ENCODE data around the gene OR51B5. TPM values are rescaled to one million over a fixed set of nuclear protein-coding genes. Genes with fewer than 3 reads are reported as not detected.
"Not testable (repeated sequence)": the region's sequence is repeated elsewhere in the genome, so short reads cannot be mapped to it uniquely, and the experiment has no call there.

Gene OR51B5
- total RNA-seq, 1 experiment from 2014 or later: not detected

DNA sequence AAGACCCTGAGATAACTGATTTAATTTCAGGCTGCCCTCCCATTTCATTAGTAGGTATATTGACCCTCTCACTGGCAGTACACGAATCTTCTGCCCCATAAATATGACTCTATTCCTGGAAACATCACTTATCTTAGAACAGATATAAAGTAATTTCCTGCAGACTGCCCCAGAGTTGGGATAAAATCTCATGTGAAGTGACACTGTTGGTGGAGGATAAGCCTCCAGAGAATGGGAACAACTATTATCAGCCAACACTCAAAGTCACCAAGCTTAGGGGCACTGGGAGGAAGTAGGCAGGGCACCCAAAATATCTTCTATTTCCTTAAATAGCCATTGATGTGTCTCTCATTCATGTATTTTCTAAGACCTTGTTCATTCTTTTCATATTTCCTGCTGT lies 8.2 kb downstream of the OR51B5 start:
- no peaks in the 10 kb centered on the region for H3K9me3 ChIP-seq
- H3K4me3 ChIP-seq (ENCODE audit: low read depth, low read length): no peak overlapping the region
- POLR2A ChIA-PET: no interaction called here
- H3K36me3 ChIP-seq (ENCODE audit: control insufficient read depth, insufficient read depth, low read length): no peaks in the 10 kb centered on the region
- H3K36me3 Mint-ChIP-seq (ENCODE audit: insufficient read depth, unreplicated experiment): no peaks in the 10 kb centered on the region
- DNase-seq: no peak
- H3K27me3 ChIP-seq (replicated peaks; ENCODE audit: control insufficient read depth, insufficient read depth, low read length): no peaks in the 10 kb centered on the region
- H3K4me1 Mint-ChIP-seq (ENCODE audit: low read depth, unreplicated experiment): no peaks in the 10 kb centered on the region
- no peaks in the 10 kb centered on the region for H3K4me1 ChIP-seq
- H3K4me3 Mint-ChIP-seq (ENCODE audit: unreplicated experiment): no peak overlapping the region
- peaks cover 10% of the 10 kb centered on the region for H3K27me3 Mint-ChIP-seq (ENCODE audit: insufficient read depth, unreplicated experiment)
- no peak for TF ChIP-seq CTCF (IDR thresholded peaks at IDR 0.05; ENCODE audit: insufficient read depth in 1 of 2, low read depth in 1 of 2, low read length in 1 of 2, severe bottlenecking in 1 of 2, unreplicated experiment in 1 of 2)
- no TSS peak for BruUV-seq (replicated peaks)
- no peak overlapping the region for H3K27ac Mint-ChIP-seq (ENCODE audit: unreplicated experiment)
- CTCF ChIA-PET: no interaction called here
- intact Hi-C loops (cut with micrococcal nuclease; ENCODE audit: unreplicated experiment): no loop called here
- no peaks in the 10 kb centered on the region for H3K9me3 Mint-ChIP-seq (ENCODE audit: unreplicated experiment)

DNA sequence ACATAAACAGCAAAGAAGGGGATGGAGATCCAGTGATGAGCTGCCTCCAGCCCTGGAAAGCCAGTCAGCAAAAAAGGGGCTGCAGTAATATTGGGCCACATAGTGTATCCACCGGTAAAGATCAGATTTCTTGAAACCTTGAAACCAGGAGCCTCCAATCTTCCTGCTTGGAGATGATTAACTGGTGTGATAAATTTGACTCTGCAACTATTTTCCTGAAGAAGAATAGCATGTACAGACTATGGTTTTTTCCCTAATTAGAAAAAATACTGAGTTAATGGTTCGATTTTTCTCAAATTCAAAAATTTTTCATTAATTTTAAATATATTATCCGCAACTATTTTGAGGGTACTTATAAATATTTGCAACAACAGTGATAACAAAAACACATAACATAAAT lies 19.1 kb downstream of the OR51B5 start, which contains the start of gene OR51B2:
OR51B2 (minus strand) TSS at position 101 of the 400 bp plus-strand sequence; CDS start at position 101, 0 bp downstream.
- Histone ChIP-seq H3K4me3 (ENCODE audit: low read depth, low read length) (no peak within 1 kb of the TSS), H3K36me3 (ENCODE audit: control insufficient read depth, insufficient read depth, low read length) (no peaks in the 10 kb centered on the region), H3K27me3 (replicated peaks; ENCODE audit: control insufficient read depth, insufficient read depth, low read length) (no peaks in the 10 kb centered on the region), H3K9me3 (no peaks in the 10 kb centered on the region), H3K4me1 (no peaks in the 10 kb centered on the region)
- ChIA-PET POLR2A (no interaction called here), CTCF (no interaction called here)
- BruUV-seq (replicated peaks): no TSS peak
- H3K27ac Mint-ChIP-seq (ENCODE audit: unreplicated experiment): no peak within 1 kb of the TSS
- H3K4me1 Mint-ChIP-seq (ENCODE audit: low read depth, unreplicated experiment): no peaks in the 10 kb centered on the region
- H3K9me3 Mint-ChIP-seq (ENCODE audit: unreplicated experiment): no peaks in the 10 kb centered on the region
- intact Hi-C loops (cut with micrococcal nuclease; ENCODE audit: unreplicated experiment): no loop called here
- DNase-seq: no peak
- no peaks in the 10 kb centered on the region for H3K36me3 Mint-ChIP-seq (ENCODE audit: insufficient read depth, unreplicated experiment)
- peaks cover 15% of the 10 kb centered on the region for H3K27me3 Mint-ChIP-seq (ENCODE audit: insufficient read depth, unreplicated experiment)
- H3K4me3 Mint-ChIP-seq (ENCODE audit: unreplicated experiment): no peak within 1 kb of the TSS
- TF ChIP-seq CTCF (IDR thresholded peaks at IDR 0.05; ENCODE audit: insufficient read depth in 1 of 2, low read depth in 1 of 2, low read length in 1 of 2, severe bottlenecking in 1 of 2, unreplicated experiment in 1 of 2): no peak

DNA sequence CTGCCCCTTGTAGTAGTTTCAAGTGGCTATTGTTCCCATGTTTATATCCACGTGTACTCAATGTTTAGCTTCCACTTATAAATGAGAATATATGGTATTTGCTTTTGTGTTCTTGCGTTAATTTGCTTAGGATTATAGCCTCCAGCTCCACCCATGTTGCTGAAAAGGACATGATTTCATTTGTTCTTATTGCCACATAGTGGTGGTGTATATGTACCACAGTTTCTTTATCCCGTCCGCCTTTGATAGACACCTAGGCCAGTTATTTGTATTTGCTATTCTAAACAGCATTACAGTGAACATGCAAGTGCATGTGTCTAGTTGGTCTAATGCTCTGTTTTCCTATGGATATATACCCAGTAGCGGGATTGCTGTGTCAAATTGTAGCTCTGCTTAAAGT lies 26.0 kb downstream of the OR51B5 start:
- CTCF ChIA-PET: no interaction called here
- no TSS peak for BruUV-seq (replicated peaks)
- Mint-ChIP-seq H3K27me3 (ENCODE audit: insufficient read depth, unreplicated experiment) (peaks cover 13% of the 10 kb centered on the region), H3K27ac (ENCODE audit: unreplicated experiment) (no peak overlapping the region), H3K4me3 (ENCODE audit: unreplicated experiment) (no peak overlapping the region), H3K36me3 (ENCODE audit: insufficient read depth, unreplicated experiment) (no peaks in the 10 kb centered on the region), H3K9me3 (ENCODE audit: unreplicated experiment) (no peaks in the 10 kb centered on the region), H3K4me1 (ENCODE audit: low read depth, unreplicated experiment) (no peaks in the 10 kb centered on the region)
- H3K4me3 ChIP-seq (ENCODE audit: low read depth, low read length): no peak overlapping the region
- no peaks in the 10 kb centered on the region for H3K27me3 ChIP-seq (replicated peaks; ENCODE audit: control insufficient read depth, insufficient read depth, low read length)
- intact Hi-C loops (cut with micrococcal nuclease; ENCODE audit: unreplicated experiment): no loop called here
- no peaks in the 10 kb centered on the region for H3K36me3 ChIP-seq (ENCODE audit: control insufficient read depth, insufficient read depth, low read length)
- POLR2A ChIA-PET: no interaction called here
- DNase-seq: no peak
- H3K4me1 ChIP-seq: no peaks in the 10 kb centered on the region
- TF ChIP-seq CTCF (IDR thresholded peaks at IDR 0.05; ENCODE audit: insufficient read depth in 1 of 2, low read depth in 1 of 2, low read length in 1 of 2, severe bottlenecking in 1 of 2, unreplicated experiment in 1 of 2): no peak
- H3K9me3 ChIP-seq: 0 out of 2 replicates have a peak, but pooled peaks cover 3% of the 10 kb centered on the region

- CTCF ChIA-PET; H3K9me3 Mint-ChIP-seq (ENCODE audit: unreplicated experiment); H3K4me3 Mint-ChIP-seq (ENCODE audit: unreplicated experiment); POLR2A ChIA-PET; H3K36me3 ChIP-seq (ENCODE audit: control insufficient read depth, insufficient read depth, low read length); H3K4me3 ChIP-seq (ENCODE audit: low read depth, low read length); H3K9me3 ChIP-seq; BruUV-seq (replicated peaks); H3K27ac Mint-ChIP-seq (ENCODE audit: unreplicated experiment); DNase-seq; intact Hi-C loops (cut with micrococcal nuclease; ENCODE audit: unreplicated experiment); H3K4me1 ChIP-seq; H3K36me3 Mint-ChIP-seq (ENCODE audit: insufficient read depth, unreplicated experiment); H3K27me3 ChIP-seq (replicated peaks; ENCODE audit: control insufficient read depth, insufficient read depth, low read length); H3K4me1 Mint-ChIP-seq (ENCODE audit: low read depth, unreplicated experiment): not testable (repeated sequence)
- peaks cover 11% of the 10 kb centered on the region for H3K27me3 Mint-ChIP-seq (ENCODE audit: insufficient read depth, unreplicated experiment)
These were observed 29.8 kb downstream of the OR51B5 start for GRCh38 chr11:5313326-5314023.

Measured in Caco-2 (cell line).